Fibroblast of the aortic adventitia (primary cell): ENCODE results near the gene CNOT8. TPM values are rescaled to one million over a fixed set of nuclear protein-coding genes. Genes with fewer than 3 reads are reported as not detected.
"Not testable (repeated sequence)": the region's sequence is repeated elsewhere in the genome, so short reads cannot be mapped to it uniquely, and the experiment has no call there.

Experiments
- DNase-seq: peaks from one replicate; pipeline ENCODE4 v3.0.0-alpha.2; 2010; ENCODE audit warnings: low read depth
- H3K4me3 ChIP-seq: 2 replicates; pipeline ENCODE4 v1.5.1; 2011; ENCODE audit warnings: low read depth, mild to moderate bottlenecking, control low read depth, low read length, moderate library complexity
- CTCF ChIP-seq: IDR thresholded peaks from 2 replicates; pipeline ENCODE4 v1.5.1; 2011; ENCODE audit warnings: mild to moderate bottlenecking, low read length, control low read depth, inconsistent platforms; ENCODE audit not compliant: insufficient read depth
- total RNA-seq: library from RNA; depleted of rRNA; stranded (reverse); fragments of >200 nt; gene quantifications from 2 replicates; pipeline ENCODE4 v1.2.3, GENCODE V29; 2012; ENCODE audit warnings: low replicate concordance

The CNOT8 gene
- total RNA-seq, 1 donor = 38.8 TPM

GRCh38 chr5:154834053-154834452 lies 24.4 kb upstream of the CNOT8 start:
- TF ChIP-seq CTCF = no peak
- no peak for DNase-seq
- H3K4me3 ChIP-seq = no peak overlapping the region

- not testable (repeated sequence) for H3K4me3 ChIP-seq
Observed at GRCh38 chr5:154835701-154836052, 22.8 kb upstream of the CNOT8 start.

GRCh38 chr5:154836225-154836624 lies 22.2 kb upstream of the CNOT8 start:
- DNase-seq = no peak
- no peak overlapping the region for H3K4me3 ChIP-seq
- TF ChIP-seq CTCF = no peak

More at GRCh38 chr5:154835701-154836052, 22.8 kb upstream of the CNOT8 start:
- not testable (repeated sequence) for DNase-seq

GRCh38 chr5:154837009-154837901 lies 21.2 kb upstream of the CNOT8 start:
- no peak for TF ChIP-seq CTCF
- DNase-seq = no peak
- no peak overlapping the region for H3K4me3 ChIP-seq

GRCh38 chr5:154840435-154841272 lies 17.8 kb upstream of the CNOT8 start:
- TF ChIP-seq CTCF = no peak
- DNase-seq = no peak
- no peak overlapping the region for H3K4me3 ChIP-seq

GRCh38 chr5:154841273-154841661 lies 17.2 kb upstream of the CNOT8 start:
- no peak for DNase-seq
- no peak overlapping the region for H3K4me3 ChIP-seq
- TF ChIP-seq CTCF = no peak
